GM10266 (cell line): ENCODE results near the gene TLX1.

Experiments used
- DNase-seq: peaks from one replicate; pipeline ENCODE4 v3.0.0; 2012; ENCODE audit errors: extremely low spot score
- TF ChIP-seq, protein P1 (sequence below): IDR thresholded peaks from 2 replicates; pipeline ENCODE4 v1.5.1; 2012; ENCODE audit warnings: mild to moderate bottlenecking, low read depth; ENCODE audit not compliant: control insufficient read depth, insufficient read depth; ENCODE audit errors: missing control alignments

The TLX1 gene

DNA sequence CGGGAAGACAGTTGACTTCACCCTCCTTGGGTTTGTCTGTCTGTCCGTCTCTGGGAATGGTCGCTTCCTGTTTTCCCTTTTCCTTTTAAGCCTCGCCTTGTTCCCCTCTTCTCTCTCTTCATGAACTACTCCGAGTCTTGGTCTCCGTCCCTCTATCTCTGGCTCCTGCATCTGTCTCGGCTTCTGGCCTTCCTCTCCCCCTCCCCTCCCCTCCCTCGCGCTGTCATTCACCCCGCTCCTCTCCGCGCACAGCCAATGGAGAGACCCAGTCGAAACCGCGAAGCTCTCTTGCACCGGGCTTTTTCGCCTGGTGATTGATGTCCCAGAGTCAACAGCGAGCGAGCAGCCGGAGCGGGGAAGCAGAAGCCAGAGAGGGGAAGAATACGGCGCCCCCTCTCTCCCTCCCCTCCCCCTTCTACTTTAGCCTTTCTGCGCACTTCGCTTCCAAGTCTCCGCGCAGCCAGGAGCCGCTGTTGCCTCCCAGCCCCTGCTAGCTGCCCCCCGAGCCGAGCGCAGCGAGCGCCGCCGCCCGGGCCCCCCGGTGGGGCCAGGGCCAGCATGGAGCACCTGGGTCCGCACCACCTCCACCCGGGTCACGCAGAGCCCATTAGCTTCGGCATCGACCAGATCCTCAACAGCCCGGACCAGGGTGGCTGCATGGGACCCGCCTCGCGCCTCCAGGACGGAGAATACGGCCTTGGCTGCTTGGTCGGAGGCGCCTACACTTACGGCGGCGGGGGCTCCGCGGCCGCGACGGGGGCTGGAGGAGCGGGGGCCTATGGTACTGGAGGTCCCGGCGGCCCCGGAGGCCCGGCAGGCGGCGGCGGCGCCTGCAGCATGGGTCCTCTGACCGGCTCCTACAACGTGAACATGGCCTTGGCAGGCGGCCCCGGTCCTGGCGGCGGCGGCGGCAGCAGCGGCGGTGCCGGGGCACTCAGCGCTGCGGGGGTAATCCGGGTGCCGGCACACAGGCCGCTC is at the start of gene TLX1:
TLX1 (plus strand) TSS at position 317 of the 978 bp plus-strand sequence; CDS start at position 559, 242 bp downstream.
- DNase-seq: no peak

DNA sequence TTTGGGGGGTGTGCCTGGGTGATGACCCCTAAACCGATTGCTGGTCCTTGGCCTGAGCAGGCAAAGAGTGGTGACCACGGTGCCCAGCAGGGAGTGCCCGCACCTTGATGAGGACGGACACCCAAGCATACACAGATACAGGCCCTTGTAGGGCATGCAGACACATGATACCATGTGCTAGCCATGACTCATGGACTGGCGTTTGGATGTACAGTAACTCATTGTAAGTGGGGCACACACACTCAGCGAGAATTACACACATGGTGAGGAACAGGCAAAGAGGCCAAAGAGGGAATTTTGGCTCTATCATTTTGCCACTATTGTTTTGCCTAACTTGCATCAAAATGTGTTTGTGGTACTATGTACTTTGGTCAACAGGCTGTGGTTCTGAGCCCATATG is 45.3 kb upstream of the TLX1 start:
- TF ChIP-seq, protein P1, sequence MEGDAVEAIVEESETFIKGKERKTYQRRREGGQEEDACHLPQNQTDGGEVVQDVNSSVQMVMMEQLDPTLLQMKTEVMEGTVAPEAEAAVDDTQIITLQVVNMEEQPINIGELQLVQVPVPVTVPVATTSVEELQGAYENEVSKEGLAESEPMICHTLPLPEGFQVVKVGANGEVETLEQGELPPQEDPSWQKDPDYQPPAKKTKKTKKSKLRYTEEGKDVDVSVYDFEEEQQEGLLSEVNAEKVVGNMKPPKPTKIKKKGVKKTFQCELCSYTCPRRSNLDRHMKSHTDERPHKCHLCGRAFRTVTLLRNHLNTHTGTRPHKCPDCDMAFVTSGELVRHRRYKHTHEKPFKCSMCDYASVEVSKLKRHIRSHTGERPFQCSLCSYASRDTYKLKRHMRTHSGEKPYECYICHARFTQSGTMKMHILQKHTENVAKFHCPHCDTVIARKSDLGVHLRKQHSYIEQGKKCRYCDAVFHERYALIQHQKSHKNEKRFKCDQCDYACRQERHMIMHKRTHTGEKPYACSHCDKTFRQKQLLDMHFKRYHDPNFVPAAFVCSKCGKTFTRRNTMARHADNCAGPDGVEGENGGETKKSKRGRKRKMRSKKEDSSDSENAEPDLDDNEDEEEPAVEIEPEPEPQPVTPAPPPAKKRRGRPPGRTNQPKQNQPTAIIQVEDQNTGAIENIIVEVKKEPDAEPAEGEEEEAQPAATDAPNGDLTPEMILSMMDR: no peak
- no peak for DNase-seq

More for the DNA sequence above, at the start of gene TLX1:
- TF ChIP-seq, protein P1: no peak

DNA sequence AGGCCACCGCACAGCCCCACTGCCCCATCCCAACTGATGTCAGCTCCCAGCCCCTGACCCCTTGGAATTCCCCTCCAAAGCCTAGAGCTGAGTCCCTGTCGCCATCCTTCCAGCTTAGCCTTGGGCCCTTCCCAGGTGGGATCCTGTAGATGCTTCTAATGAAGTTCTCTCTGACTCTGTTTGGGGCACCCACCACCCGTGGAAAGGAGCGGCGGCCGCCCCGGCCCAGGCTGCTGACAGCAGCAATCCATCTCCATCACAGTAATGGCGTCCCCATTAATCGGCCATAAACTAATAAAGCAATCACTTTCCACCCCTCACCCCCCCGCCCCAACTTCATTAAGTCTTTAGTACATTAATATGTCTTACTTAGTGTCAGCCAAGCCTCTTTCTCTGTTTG is 43.7 kb upstream of the TLX1 start:
- TF ChIP-seq, protein P1: no peak
- DNase-seq: no peak

DNA sequence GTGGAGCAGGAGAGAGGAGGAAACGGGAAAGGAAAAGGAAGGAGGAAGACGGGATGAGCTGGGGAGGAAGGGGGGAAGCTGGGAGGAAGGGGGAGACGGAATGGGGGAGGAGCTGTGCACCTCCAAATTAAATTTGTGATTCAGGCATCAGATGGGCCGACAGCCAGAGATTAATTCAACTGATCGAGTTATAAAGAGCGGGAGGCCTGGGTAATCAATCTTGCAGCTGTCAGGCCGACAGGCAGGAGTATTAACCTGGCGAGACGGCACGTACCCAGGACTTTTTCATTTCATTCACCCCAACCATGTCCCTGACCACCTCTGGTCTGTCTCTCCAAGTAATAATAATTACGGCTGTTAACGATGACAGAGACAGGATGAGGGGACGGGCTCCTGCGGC is 43.1 kb upstream of the TLX1 start:
- TF ChIP-seq, protein P1: no peak
- no peak for DNase-seq

DNA sequence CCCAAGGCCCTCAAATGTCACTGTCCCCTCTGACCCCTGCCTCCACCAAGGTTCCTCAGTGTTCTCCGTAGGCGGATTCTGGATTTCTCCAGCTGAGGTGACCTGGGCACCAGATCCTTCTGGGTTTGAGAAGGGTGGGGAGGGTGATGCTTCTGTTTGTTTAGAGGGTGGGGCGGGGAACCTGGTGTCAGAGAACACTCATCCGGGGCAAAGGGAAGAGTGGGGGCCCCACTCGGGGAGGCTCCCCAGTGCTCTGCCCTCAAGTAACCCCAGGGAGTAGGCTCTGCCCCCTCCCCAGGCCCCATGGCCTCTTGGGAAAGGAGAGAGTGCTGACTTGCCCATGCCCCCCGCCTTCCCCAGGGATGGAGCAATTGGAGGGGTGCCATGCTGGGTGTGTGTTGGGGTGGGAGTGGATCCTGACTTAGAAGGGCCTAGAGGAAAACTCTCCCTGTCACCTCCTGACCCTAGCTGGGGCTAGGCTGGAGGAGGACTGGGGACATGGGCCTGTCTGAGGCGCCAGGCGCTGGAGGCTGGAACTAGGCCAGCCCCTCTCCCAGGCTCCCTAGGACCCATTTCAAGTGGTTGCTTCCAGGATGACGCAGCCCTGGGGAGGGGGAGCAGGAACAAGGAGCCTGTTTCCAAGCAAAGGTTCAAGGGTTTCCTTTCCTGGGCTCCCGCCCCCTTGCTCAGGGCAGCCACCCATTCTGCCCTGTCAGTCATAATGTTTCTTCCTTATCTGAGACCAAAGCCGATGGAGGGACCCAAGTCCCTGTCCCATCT is 41.4 kb upstream of the TLX1 start:
- TF ChIP-seq, protein P1: no peak
- no peak for DNase-seq

DNA sequence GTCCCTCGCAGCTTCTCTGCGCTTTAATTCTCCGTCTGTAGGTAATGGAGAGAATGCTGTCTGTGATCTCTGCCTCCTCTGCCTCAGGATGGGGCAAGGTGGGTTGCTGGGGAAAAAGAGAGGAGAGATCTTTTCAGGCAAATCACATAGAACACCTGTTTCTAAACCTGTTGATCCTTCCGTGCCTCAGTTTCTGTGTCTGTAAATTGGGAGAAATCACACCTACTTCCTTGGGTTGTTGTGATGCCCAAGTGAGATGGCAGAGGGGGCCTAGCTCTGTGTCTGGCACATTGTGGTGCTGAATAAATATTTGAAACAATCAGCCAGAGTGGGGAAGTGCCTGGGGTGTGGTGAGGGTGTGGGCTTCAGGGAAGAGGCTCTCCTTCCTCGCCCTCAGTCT is 40.5 kb upstream of the TLX1 start:
- DNase-seq: no peak
- TF ChIP-seq, protein P1: no peak
